GM19468 (cell line): ENCODE measurements around the gene RACGAP1.

Source experiments
- ATAC-seq: cut with Tn5 transposase; IDR thresholded peaks from one replicate; pipeline ENCODE4 v1.9.1; 2021; ENCODE audit warnings: mild to moderate bottlenecking, moderate library complexity, moderate number of reproducible peaks; ENCODE audit not compliant: unreplicated experiment; ENCODE audit errors: extremely low read depth

RACGAP1 gene

DNA sequence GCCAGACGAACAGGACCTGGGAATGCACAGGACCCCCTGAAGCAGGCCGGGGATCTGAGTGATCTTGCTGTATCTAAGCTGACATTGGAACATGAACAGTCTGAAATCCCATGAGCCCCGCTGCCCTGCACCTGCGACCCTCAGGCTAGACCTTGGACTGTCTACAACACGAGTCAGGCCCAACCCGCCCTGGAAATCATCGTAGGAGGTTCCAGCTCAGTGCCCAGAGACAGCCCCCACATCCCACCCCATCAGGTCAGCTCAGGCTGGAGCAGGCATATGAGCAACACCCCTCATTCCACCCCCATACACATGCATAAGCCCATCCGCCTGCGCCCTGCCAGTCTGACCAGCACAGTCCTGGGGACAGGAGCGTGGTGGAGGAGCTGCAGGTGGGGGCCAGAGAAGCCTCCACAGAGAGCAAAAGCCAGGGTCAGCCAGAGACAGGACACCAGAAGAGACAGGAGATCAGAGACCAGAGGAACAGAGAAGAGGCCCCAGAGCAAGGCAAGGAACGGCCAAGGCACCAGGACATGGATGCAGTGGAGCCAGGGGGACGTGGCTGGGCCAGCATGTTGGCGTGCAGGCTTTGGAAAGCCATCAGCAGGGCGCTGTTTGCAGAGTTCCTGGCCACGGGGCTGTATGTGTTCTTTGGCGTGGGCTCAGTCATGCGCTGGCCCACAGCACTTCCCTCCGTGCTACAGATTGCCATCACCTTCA is 52.5 kb downstream of the RACGAP1 start, which contains the start of gene AQP6:
AQP6 (plus strand) TSS at position 307 of the 720 bp plus-strand sequence; CDS start at position 534, 227 bp downstream.
- no peak for ATAC-seq

DNA sequence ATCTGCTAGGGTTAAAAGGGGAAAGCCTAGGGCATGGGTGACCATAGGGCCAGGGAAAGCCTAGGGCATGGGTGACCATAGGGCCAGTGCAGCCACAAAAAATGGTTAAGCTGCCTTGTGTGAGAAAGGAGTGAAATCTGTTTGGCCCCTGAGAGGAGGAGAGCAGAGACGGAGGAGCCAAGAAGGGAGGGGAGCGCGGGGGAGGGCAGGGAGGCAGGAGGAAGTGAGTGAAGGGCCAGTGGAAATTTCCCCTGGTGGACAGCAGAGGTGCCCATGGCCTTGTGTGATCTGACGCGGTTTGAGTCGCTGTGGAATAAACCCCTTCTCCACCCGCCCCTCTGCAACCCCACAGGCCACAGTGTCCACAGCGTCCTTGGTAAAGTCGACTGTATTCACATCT is 53.2 kb downstream of the RACGAP1 start:
- no peak for ATAC-seq

DNA sequence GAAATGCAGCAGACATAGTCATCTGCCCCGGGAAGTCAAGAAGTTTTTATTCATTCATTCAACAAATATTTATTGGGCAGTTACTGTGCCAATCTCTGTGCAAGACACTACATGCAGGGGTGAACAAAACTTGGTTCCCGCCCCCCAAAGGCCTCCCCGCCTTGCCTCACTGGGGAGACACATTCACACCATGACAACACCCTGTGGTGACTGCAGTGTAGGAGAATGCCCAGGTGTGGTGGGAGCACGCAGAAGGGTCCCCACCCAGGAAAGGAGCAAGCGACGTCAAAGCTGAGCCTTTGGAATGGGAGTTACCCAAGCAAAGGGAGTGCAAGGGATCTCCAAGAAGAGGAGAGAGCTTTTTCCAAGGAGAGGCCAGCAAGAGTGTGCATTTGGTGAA is 54.2 kb downstream of the RACGAP1 start:
- no peak for ATAC-seq

DNA sequence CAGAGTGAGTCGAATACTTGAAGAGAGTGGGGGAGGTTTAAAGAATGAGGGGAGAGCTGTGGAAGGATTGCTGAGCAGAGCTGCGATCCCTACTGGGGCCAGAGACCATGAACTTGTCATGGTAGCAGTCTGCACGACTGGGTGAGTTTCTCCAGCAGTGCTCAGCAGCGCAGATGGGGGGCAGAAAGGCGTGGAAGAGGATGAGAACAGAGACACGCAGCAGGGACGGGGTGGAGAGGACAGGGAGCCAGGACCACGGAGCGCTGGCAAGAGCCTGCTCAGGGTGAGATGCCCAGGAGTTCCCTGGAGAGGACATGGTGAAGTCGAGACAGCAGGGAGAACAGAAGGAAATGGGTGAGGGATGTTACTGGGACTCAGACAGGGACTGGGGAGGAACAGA is 54.6 kb downstream of the RACGAP1 start:
- no peak for ATAC-seq

DNA sequence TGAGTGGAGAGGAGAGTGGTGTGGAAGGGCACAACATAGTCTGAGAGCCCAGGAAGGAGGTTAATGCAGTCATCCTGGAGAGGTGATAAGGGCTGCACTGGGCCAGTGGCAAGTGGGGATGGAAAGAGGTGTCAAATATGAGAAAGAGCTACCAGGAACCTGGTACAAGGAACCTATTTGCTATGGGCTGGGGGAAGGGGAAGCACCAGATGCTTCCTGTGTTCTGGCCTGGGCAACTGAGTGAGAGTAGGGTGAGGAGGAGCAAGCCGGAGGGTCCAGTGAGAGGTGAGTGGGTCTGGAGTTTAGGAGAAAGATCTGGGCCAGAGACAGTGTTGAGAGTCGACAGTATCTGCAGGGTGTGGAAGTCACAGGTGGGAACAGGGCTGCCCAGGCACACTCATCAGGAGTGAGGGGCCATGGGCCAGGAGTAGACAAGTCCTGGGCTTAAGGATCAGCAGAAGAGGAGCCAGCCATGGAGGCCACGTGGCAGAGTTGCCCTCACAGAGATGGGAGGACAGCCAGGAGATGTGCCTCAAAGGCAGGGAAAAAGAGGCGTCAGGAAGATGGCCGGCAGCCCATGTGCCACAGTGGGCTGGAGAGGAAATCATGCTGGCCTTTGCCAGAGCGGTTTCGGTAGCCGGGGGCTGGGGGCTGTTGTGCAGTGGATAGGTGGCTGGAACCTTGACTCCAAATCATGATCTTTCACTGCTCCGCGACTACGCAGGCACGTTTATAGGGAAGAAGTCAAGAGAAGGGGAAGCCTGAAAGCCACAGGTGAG is 55.5 kb downstream of the RACGAP1 start:
- no peak for ATAC-seq

DNA sequence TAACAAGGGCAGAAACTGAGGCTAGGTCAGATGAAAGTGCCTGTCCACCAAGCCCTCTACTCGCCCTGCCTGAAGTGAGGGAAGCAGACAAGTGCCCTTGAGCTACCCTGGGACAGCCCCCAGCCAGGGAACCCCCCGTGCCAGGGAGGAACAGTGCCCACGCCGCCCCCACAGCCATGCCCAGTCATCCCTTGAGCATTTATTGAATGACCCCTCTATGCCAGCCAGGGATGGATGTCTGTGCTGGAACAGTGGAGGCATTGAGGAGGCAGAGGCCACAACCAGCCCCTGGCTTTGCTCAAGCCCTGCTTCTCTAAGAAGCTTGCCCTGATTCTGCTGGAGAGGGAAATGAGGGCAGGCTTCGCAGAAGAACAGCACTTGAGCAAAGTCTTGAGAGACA is 56.3 kb downstream of the RACGAP1 start:
- ATAC-seq, result no peak

DNA sequence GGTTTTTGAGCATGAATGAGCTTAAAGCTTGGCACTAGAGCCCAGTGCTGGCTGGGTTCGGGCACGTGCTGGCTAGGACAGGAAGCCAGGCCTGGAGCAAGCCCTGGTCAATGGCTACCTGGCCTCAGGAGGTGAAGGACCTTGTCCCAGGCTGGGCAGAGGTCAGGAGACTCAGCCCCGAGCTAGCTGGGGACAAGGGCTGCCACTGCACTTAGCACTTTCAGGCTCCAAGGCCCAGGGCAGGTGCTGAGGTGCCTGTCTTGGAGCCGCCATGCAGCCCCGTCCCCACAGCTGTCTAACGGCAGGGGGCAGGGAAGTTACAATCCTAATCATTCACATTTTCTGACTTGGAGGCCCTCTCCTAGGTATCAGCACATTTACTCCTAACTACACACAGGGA is 56.8 kb downstream of the RACGAP1 start:
- ATAC-seq, result no peak

DNA sequence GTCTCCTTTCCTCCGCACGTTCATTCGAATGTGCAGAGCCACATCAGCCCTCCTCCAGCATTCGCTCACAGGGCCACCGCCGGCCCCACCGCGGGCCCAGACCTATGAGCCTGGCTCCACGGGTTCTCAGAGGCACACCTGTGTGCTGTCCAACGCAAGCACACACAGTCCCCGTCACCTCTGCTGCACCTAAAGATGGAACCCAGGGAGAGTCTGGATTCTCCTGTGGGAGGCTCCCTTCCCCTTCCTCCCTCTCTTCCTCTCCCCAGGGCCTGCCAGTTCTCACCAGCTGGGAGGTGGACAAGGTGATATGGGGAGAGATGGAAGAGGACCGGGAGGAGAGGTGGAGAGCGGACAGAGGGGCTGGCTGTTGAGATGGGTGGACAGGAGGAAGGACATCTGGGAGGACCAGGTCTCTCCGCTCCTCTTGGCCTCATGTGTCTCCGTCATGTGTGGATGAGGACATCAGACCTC is 57.5 kb downstream of the RACGAP1 start:
- no peak for ATAC-seq

DNA sequence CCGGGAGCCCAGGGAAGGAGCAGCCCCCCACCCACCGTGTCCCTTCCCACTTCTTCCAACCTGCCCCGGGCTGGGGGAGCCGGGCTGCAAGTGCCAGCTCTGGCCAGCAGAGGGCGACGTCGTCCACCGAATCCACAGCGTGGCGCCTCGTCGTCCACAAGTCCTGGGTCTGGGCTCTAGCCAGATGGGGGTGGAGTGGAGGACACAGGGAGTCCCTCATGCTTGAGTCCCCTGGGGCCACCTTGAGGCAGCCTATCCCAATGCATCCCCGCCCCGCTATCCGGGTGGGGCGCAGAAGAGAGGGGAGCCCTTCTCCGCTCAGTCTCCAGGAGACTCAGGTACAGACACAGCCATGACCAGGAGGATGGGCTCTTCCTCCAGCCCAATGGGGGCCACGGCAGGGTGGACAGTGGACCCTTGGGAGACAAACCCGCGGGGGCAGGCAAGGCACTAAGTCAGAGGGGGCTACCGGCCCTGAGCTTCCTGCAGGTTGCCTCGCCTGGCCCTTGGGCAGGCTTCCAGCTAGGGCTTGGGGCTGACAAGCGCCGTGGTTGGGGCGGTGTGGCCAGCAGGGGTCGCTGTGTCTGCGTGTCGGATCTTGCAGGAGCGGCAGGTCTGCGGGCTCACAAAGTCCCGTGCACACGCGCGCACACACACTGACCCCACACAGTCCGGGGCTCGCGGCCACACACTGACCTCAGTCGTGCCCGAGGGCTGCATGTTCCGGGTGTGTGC is 58.1 kb downstream of the RACGAP1 start:
- ATAC-seq, result peak; percentile 39

DNA sequence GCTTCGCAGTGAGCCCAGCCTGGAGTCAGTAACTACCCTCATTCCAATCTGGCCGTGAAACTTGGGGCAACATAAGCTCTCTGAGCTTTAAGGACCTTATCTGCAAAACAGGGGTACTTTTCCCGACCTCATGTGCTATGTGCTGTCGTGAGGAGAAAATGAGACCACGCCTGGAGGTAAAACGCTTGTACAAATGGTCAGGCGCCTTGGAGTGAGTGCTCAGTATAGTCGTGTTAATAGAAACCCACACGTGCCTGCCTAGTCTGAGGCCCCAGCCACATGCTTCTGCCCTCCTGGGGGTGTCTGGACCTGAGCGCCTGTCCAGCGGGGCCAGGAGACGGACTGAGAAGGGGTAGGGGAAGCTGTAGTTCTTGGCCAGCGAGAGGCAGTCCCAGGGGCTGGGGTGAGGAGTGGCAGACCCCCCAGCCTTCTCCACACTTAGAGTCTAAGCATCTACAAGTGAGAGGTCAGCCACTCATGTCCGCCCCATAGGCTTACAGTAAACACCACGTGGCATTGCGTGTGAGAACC is 58.7 kb downstream of the RACGAP1 start:
- no peak for ATAC-seq

DNA sequence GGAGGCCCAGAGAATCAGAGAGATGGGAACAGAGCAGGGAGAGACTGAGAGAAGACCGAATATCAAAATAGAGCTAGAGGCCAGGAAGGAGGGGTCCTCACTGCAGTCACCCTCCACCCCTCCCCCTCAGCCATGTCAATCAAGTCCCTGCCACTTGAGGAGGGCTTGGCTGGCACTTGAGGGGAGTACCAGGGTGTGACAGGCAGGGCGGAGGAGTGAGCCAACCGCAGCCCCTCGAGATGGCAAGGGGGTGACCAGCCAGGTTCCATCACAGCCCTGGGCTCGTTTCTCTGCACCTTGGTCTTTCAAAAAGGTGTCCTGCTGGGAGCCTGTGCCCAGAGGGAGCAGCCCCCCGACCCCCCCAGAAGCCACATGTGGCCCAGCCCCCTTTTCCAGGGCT is 59.5 kb downstream of the RACGAP1 start:
- no peak for ATAC-seq

DNA sequence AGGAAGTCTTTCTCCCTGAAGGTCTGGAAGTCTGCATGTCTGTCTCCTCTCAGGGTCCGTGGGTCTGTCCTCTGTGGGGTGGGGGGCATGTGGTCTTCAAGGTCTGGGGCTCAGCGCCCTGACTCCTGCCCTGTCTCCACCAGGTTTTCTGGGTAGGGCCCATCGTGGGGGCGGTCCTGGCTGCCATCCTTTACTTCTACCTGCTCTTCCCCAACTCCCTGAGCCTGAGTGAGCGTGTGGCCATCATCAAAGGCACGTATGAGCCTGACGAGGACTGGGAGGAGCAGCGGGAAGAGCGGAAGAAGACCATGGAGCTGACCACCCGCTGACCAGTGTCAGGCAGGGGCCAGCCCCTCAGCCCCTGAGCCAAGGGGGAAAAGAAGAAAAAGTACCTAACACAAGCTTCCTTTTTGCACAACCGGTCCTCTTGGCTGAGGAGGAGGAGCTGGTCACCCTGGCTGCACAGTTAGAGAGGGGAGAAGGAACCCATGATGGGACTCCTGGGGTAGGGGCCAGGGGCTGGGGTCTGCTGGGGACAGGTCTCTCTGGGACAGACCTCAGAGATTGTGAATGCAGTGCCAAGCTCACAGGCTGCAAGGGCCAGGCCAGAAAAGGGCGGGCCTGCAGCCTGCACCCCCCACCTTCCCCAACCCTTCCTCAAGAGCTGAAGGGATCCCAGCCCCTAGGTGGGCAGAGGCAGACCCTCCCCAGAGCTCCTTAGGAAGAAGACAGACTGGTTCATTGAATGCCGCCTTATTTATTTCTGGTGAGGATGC is 60.3 kb downstream of the RACGAP1 start:
- no peak for ATAC-seq

DNA sequence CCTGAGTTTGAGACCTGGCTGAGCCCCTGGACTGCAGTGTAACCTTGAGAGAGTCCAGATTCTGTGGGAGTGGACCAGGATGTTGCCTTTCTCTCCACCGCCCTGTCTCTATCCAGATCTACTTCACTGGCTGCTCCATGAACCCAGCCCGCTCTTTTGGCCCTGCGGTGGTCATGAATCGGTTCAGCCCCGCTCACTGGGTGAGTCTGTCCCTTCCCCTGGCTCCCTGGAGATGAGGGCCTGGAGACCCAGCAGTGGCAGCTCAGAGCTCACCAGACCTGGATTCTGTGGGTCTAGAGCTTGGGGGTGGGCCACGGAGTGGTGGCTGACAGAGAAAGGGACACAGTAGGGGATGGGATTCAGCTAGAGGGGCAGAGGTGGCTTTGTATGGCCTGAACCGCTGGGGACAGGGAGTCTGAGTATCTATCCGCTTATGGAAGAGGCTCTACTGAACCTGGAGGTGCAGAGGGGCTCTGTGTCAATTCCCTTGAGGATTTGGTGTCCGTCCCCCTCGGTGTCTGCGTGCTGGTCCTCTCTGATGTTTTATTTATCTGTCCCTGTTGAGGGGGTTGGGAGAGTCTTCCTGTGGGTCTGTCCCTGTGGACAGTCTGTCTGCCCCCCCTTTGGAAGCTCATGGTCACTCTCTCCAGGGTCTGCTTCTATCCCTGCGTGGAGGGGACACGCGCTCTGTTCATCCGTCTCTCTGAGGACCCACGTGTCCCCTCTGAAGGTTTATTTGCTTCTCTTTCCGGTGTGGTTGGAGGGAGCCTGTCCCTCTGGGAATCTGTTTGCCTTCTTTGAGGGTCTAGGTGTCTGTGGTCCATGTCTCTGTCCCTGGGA is 61.1 kb downstream of the RACGAP1 start:
- no peak for ATAC-seq

DNA sequence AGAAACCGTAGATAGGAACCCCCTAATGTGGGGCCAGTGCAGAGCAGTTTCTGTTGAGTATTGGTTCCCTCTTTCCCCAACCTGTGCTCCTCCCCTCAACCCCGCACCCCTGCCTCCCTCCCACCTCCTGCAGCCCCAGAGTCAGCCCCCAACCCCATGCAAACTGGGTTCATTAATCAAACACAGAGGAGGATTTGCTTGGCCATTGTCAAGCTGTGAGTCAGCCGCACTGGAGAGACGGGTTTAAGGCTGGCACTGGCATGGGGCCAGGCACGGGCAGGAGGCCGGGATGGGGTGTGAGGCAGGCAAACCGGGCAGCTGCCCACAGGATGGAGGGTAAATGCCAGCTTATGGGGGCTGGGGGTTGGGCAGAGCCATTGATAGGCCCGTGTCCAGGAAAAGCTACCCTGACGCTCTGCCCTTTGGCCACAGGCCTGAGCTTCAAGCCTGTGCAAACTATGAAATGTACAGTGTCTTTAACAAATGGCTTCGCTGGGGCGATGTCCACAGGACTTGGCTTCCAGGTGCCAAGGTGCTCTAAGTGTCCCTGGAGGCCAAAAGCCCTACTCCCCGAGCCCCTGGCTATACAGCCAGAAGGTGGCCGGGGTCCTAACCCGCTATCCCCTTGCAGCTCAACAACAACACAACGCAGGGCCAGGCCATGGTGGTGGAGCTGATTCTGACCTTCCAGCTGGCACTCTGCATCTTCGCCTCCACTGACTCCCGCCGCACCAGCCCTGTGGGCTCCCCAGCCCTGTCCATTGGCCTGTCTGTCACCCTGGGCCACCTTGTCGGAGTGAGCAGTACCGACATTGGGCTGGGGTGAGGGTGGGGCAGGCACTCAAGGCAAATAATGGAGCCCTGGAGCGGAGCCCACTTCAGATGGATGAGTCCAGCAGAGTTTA is 62.2 kb downstream of the RACGAP1 start:
- no peak for ATAC-seq

DNA sequence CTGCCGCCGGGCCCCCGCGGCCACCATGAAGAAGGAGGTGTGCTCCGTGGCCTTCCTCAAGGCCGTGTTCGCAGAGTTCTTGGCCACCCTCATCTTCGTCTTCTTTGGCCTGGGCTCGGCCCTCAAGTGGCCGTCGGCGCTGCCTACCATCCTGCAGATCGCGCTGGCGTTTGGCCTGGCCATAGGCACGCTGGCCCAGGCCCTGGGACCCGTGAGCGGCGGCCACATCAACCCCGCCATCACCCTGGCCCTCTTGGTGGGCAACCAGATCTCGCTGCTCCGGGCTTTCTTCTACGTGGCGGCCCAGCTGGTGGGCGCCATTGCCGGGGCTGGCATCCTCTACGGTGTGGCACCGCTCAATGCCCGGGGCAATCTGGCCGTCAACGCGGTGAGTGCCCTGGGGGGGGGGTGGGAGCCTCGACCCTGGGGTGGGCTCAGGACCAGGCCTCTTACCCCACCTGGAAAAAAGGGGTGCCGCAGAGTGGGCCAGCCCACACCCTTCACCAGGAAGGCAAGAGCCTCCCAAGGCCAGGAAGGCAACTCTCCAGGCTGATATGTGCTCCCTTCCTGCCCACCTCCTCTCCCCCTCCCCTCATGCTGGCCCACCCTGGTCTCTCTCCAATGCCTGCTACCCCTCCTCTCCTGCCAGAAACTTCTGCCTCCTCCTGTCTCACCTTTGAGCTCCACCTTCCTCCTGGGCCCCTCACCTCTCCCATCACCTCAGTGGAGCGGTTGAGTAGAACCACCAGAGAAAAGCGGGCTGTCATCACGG is 63.1 kb downstream of the RACGAP1 start:
- ATAC-seq, result no peak

DNA sequence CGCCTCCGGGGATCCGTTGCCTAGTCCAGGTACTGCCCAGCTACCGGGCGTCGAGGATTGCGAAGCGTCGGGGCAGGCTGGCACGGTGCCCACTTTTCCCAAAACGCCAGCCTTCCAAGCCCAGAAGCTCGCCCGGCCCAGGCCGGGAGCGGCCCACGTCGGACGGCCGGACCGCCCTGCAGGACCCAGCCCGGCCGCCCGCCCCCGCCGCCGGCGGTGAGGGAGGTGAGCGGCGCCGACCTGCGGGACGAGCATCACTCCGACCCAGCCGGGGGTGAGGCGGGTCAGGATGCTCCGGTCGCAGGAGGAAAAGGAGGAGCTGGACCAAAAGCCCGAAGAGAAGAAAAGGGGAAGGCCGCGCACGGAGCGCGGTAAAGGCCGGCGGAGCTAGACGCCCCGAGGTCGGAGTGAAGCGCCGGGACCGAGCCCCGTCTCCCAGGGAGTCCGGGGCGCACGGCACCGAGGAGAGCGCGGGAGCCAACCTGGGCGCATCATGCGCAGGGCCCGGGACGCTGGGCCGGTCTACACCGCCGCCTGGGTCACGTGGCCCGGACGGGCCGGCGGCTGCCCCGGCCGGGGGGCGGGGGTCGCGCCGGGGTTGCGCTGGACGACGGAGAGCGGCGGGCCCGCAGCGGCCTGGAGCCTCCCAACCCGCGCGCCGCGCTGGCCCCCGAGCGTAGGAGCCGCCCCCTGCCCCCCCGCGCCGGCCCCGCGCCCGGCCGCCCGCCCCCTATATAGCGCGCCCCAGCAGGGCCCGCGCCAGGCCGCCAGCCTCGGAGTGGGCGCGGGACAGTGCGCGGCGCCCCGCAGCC is 64.0 kb downstream of the RACGAP1 start, which contains the start of gene AQP5:
AQP5 (plus strand) TSS at position 762 of the 812 bp plus-strand sequence. CDS start 146 bp downstream, outside the sequence.
- ATAC-seq, result no peak
